ENCODE results near the gene HGD.
"Not testable (repeated sequence)": the region's sequence is repeated elsewhere in the genome, so short reads cannot be mapped to it uniquely, and the experiment has no call there.

The HGD gene

DNA sequence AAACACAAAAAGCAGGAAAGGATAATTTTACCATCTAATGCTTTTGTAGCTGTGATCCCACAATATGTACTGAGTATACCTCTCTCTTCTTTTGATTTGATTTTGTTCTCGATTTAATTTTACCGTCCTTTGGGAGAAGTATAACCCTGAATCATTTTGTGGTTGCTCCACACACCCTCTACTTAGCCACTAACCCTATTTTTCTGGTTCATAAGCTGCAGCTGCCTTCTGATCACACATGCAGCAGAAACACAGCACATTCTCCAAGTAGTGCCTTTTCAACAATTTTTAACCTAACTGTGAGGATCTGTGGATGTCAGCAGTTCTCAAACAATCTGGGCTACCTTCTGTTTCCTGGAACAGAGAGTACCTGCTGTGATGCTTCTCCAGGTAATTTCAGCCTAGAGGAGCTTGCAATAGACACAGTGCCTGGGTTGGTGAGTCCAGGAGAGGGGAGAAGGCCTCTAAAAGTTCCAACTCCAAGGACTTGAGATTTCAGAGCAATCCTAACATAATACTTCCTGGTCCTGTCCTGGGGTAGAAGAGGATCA is 40.3 kb downstream of the HGD start:
- DNase-seq (ENCODE audit: extremely low spot score, insufficient read length, low read depth) (no peak), FAIRE-seq (no peak)

DNA sequence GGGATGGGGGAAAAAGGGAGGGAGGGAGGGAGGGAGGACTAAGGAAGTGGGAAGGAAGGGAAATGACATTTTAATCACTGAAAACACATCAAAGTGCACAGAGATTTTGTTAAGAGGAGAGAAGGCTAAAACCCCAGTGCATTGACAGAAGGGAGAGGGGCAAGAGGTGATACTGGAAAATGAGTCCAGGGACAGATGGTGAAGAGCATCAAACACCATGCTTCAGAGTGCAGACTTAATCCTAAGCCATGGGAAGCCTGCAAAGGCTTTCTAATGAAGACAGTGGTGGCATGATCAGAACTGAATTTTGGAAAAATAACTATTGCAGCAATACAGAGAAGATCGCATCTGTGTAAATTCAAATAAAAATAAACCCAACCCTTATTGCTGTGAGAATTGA is 41.8 kb downstream of the HGD start:
- FAIRE-seq (no peak), DNase-seq (ENCODE audit: extremely low spot score, insufficient read length, low read depth) (no peak)

DNA sequence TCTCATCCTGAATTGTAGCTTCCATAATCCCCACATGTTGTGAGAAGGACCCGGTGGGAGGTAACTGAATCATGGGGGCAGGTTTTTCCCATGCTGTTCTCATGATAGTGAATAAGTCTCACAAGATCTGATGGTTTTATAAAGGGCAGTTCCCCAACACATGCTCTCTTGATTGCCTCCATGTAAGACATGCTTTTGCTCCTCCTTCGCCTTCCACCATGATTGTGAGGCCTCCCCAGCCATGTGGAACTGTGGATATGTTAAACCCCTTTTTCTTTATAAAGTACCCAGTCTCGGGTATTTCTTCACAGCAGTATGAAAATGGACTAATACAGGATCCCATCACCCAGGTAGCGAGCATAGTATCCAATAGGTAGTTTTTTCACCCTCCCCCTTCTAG is 43.2 kb downstream of the HGD start:
- FAIRE-seq; DNase-seq (ENCODE audit: extremely low spot score, insufficient read length, low read depth): not testable (repeated sequence)

DNA sequence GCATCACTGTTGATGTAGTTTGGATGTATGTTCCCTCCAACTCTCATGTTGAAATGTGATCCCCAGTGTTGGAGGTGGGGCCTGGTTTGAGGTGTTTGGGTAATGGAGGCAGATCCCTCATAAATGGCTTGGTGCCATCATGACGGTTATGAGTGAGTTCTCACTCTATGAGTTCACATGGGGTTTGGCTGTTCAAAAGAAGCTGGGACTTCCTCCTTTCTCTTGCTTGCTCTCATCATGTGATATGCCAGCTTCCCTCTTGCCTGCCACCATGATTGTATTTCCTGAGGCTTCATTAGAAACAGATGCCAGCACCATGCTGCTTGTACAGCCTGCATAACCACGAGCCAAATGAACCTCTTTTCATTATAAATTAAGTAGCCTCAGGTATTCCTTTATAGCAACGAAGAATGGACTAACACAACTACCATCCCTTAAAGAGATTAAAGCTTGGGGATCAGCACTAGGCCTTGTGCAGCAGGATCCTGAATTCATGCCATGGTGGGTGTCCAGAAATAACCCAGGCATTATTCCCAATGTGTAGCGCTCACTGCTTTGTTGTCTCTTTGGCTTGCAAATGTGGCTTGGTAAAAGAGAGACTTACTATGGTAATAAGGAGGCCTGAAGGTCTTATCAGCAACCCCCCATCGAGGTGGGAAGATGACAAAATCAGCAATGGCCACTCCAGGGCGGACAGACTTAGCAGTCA is 44.0 kb downstream of the HGD start:
- FAIRE-seq, result no peak
- no peak for DNase-seq (ENCODE audit: extremely low spot score, insufficient read length, low read depth)

DNA sequence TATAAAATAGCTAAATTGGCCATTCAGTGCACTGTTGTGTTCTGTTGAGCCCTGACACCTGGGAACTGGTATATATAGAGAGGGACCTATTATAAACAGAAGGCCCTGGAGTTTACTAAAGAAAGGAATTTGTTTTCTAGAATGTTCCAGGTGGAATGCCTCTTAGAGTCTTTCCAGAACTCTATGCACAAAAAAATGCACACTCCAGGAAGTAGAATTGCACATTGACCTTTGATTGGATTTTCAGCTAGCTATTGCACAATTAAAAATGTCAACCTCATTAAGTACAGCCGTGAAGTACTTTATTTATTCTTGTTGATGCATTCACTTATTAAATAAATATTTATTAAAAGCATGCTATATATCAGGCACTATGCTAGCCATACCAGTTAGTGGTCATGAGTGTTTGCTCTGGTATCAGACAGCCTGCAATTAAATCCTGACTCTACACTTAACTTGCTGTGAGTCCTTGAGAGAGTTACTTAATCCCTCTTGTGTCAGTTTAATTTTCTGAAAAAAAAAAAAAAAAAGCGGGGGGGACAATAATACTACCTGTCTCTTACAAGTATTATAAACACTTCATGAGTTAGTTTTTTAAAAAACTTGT is 45.1 kb downstream of the HGD start:
- FAIRE-seq (no peak), DNase-seq (ENCODE audit: extremely low spot score, insufficient read length, low read depth) (no peak)

DNA sequence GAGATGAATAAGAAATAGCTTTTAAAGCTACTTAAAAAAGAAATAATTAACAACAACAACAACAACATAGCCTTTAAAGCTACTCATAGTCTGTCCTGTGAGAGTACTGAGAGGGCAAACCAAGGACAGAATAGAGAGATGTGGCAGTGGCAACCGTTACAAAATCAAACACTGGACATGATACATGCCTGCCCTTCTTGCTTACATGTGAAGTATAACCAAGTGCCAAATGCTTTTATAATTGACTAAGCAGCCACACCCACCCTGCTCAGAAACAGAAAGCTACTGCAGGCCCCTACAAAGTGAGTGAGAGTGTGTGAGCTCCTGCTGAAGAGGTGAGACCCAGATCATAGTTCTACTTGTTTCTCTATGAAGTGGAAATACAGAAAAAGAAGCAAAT is 47.5 kb downstream of the HGD start:
- no peak for FAIRE-seq
- no peak for DNase-seq (ENCODE audit: extremely low spot score, insufficient read length, low read depth)

DNA sequence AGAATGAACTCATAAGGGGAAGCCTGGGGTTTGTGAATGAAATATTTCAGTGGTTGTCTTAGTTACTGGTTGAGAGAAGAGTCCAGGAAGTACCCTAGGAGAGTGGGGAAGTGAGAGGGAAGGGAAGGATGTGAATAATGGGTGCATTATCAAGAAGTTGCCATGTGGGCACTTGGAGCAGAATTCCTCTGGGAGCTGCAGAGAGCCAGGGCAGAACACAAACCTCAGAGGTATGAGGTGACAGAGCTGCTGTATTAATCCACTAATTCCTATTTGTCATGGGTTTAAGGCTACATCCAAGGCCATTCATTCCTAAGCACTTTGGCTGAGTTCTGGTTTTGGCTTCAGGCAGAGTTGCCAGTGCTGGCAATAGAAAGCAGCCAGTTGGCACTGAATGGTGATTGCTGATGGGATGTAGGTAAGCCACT is 56.9 kb downstream of the HGD start:
- no peak for DNase-seq (ENCODE audit: extremely low spot score, insufficient read length, low read depth)
- FAIRE-seq, result no peak

DNA sequence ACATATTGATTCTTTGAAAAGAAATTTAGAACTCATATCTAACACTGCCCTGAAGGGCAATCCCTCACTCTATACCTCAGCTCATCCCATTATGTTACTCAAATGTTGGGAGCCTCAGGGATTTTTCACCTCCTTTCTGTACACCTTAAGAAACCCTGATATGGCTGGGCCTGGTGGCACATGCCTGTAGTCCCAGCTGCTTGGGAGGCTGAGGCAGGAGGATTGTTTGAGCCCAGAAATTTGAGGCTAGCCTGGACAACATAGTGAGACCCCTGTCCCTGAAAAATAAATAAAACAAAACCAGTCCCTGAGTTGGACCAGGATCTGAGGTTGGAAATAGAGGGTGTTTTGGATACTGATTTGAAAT is 58.3 kb downstream of the HGD start:
- FAIRE-seq (no peak), DNase-seq (ENCODE audit: extremely low spot score, insufficient read length, low read depth) (no peak)

DNA sequence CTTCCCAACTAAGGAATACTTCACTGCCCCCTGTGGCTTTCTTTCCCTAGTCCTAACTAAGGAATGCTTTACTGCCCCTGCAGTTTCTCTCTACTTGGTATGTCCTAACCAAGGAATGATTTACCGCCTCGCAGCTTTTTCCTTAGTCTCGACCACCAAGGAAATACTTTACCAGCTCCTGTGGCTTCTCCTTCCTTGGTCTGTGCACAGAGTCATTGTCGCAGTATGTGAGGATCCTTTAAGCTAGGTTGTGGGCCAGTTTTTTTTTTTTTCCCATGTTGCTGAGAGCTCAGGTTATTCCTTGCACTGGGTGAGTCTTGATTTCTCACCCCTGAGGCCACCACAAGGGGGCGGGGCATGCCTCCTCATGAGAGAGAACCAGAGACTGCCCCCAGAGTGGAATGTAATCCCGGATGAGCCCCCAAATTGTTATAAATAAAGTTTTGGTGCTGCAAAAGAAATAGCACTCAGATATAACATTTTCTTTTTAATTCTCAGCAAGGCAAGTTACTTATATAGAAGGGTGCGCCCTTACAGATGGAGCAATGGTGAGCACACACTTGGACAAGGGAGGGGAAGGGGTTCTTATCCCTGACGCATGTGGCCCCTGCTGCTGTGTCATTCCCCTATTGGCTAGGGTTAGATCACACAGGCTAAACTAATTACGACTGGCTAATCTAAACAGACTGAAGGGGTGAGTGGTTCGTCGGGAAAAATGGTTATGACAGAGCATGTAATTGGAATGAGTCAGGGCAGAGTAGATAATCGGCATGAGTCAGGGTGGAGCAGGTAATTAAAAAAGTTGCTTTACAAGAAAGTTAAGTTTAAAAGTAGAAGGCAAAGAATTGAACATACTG is 58.9 kb downstream of the HGD start:
- FAIRE-seq, result no peak
- no peak for DNase-seq (ENCODE audit: extremely low spot score, insufficient read length, low read depth)

DNA sequence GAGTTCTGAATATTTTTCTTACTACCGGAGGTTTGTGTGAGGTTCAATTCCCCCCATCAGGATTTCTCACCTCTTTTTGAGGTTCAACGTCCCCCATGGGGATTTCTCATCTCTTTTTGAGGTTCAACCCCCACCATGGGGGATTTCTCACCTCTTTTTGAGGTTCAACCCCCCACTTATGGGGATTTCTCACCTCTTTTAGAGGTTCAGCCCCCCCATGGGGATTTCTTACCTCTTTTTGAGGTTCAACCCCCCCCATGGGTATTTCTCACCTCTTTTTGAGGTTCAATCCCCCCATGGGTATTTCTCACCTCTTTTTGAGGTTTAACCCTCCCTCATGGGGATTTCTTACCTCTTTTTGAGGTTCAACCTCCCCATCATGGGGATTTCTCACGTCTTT is 59.6 kb downstream of the HGD start:
- no peak for FAIRE-seq

DNA sequence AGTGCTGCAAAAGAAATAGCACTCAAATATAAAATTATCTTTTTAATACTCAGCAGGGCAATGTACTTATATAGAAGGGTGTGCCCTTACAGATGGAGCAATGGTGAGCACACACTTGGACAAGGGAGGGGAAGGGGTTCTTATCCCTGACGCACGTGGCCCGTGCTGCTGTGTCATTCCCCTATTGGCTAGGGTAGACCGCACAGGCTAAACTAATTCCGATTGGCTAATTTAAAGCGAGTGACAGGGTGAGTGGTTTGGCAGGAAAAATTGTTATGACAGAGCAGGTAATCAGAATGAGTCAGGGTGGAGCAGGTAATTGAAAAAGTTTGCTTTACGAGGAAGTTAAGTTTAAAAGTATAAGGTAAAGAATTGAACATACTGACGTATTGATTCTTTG is 65.3 kb downstream of the HGD start:
- not testable (repeated sequence) for FAIRE-seq; DNase-seq (ENCODE audit: extremely low spot score, insufficient read length, low read depth)

More for the DNA sequence above, 59.6 kb downstream of the HGD start:
- no peak for DNase-seq (ENCODE audit: extremely low spot score, insufficient read length, low read depth)

DNA sequence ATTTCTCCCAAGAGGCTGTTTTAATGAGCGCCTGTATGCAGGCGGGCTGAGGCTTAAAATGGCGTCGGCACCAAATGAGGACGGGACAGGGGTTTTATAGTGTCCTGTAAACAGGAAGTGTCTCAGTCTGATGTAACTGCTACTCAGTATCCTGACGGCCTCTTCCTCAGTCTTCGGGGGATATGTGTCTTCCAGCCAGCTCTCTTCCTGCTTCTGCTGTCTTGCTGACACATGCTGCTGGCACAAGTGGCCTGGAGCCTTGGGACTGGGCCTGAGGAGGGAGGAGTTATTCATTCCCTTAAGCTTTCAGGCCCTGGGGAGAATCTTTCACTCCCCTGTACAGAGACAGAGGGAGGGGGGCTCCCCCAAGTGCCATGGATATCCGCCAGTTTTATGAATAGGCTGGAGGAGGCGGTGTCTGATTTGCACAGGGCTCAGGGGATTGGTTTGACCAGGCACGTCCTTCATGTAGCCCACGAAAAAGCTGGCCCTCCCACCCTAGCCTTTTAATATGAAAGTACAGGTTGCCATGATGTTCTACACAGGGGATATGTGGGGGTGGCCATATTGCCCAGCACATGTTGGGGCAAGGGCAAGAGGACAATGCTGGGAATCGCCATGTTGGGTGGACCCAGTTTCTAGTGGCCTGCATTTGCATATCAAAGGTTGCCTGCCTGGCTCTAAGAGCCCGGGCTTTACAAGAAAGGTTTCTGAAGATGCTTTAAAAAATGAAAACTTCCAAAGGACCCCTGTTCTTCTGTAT is 66.0 kb downstream of the HGD start:
- FAIRE-seq (no peak), DNase-seq (ENCODE audit: extremely low spot score, insufficient read length, low read depth) (no peak)

DNA sequence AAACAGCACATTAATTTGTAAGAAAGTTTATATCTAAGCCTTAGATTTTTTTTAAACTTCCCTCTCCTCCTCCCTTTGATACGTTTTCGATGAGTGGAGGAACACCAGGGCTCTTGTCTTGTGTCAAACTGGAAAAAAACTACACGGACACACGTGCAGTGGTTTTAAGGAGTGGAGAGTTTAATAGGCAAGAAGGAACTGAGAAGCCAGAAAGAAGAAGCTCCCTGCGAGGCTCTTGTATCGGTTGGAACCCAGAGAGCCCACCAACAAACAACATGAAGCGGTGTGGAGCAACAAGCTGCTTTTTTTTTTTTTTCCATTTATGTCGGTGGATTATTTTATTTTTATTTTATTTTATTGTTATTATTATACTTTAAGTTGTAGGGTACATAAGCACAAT is 67.3 kb downstream of the HGD start:
- FAIRE-seq (no peak), DNase-seq (ENCODE audit: extremely low spot score, insufficient read length, low read depth) (no peak)

DNA sequence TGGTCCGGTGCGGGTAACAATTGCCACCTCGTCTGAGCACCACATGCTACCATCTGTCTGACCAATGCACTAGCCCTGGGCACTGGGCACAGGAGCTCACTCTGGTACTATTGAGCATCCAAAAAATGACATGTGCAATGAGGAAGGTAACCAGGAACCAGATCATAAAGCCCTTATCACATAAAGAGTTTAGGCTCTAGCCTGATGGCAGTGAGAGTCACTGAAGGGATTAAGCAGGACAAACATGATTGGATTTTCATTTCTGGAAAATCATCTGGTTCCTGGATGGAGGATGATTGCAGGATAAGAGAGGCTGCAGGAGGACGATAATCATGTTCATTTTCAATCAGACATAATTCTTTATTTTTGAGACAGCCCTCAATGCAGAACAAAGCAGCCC is 73.5 kb downstream of the HGD start:
- no peak for DNase-seq (ENCODE audit: extremely low spot score, insufficient read length, low read depth)
- no peak for FAIRE-seq

DNA sequence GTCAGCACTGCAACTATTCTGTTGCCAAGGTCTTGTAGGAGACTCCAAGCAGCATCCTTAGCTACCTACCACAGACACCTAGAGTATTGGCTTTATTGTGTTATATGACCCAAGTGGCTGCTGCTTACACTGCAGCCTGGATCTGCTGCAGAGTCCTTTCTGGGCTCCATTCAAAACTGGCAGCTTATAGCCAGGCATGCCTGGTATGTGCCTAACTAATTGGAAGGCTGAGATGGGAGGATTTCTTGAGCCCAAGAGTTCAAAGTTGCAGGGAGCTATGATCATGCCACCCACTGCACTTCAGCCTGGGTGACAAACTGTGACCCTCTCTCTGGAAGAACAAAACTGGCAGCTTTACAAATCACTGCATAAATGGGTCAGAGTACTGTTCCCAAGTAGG is 77.3 kb downstream of the HGD start:
- FAIRE-seq (no peak), DNase-seq (ENCODE audit: extremely low spot score, insufficient read length, low read depth) (no peak)

DNA sequence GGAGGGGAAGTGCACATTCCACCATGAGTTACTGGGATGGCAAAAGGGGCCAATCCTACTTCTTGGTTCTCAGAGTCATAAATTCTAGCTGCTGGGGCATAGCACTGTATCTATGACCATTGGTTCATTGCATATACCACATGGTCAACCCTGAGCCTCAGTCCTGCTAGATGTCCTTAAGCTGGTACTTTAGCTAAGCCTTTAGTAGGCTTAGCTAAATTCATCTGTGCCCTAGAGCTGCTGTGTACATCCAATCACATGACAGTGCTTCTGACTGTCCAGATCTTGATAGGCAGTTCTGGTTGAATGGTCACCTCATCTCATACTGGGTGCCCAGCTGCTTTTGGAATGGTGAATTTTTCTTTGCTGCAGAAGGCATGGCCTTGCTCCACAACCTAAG is 77.7 kb downstream of the HGD start:
- no peak for DNase-seq (ENCODE audit: extremely low spot score, insufficient read length, low read depth)
- FAIRE-seq, result no peak

DNA sequence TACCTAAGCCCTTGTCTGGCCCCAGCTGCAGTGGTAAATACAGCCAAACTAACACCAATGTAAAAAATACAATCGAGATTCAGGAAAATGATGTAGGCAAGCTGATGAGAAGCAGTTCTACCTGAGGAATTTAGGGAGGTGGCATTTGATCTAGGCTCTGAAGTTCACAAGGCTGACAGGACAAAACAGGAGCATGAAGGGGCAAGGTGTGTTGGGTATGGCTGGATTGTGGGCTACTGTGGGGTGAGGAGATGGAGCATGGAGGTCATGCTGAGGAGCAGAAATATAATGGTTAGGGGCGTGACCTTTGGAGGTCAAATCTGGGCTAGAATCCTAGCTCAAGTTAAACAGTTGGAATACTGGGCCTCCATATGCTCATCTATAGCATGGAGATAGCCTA is 79.4 kb downstream of the HGD start:
- DNase-seq (ENCODE audit: extremely low spot score, insufficient read length, low read depth) (no peak), FAIRE-seq (no peak)

DNA sequence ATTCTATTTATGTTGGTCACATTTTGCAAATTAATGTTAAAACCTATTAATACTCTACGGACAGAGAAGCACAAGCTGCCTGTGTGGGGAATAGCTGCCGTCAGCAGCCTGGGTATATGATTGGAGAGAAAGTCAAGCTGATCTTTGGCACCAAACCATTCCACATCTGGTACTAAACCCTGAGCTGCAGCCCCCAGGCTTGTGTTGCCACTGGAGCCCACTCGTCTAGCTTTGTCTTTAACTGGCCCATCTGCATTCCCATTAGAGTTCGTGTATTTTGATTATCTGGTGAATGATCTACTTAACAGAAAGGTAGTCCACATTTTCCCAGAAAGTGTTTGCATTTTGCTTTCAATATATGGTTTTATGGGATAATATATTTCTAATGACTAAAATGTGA is 80.5 kb downstream of the HGD start:
- FAIRE-seq (no peak), DNase-seq (ENCODE audit: extremely low spot score, insufficient read length, low read depth) (no peak)

DNA sequence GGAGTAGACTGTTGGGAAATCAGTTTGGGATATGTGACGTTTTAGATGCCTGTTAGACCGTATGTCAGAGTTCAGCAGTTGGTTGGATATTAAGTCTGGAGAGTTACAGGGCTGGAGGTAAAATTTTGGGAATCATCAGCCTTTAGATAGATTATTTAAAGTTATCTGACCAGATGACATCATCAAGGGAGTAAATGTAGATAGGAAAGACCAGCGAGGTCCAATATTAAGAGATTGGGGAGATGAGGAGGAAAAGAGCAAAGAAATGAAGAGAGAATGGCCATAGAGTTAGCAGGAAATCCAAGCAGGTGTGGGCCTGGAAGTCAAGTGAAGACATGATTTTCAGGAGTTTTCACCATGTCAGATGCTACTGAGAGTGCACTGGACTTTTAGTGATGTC is 82.8 kb downstream of the HGD start:
- FAIRE-seq (no peak), DNase-seq (ENCODE audit: extremely low spot score, insufficient read length, low read depth) (no peak)

DNA sequence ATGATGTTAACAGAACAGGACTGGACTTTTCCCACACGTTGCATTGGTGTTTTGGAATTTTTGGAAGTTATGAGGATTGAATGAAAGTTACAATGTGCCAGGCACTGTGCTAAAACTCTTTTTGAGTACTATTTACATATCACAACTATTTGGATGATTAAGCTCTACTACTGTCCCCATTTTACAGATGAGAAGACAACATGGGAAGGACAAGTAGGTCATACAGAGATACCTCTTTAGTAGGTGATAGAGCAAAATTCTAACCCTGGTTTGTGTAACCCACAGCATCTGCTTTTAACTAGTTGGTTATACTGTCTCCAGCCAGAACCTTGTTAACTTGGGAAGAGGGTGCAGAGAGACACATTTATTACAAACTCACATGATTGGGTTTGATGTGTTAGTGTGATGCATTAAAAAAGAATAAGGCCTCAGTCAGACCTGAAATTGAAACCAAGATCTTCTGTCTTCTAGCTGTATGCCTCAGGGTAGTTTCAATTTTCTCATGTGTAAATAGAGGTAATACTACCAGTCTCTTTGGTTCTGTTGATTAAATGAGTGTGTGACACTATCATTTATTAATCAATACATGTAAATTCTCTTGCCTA is 84.5 kb downstream of the HGD start:
- no peak for DNase-seq (ENCODE audit: extremely low spot score, insufficient read length, low read depth)
- peak; percentile 57 for FAIRE-seq

Data from GM18507 (cell line).